NCI-H1417 (cell line): ENCODE results near the gene RASGRF2.
A peak's percentile ranks its signal among the peaks of the same experiment; 100 is the strongest.

Experiments used
- DNase-seq, 3 experiments: peaks; one replicate each; lab custom pipeline; 2025; lab: John Stamatoyannopoulos, UW

RASGRF2 gene

DNA sequence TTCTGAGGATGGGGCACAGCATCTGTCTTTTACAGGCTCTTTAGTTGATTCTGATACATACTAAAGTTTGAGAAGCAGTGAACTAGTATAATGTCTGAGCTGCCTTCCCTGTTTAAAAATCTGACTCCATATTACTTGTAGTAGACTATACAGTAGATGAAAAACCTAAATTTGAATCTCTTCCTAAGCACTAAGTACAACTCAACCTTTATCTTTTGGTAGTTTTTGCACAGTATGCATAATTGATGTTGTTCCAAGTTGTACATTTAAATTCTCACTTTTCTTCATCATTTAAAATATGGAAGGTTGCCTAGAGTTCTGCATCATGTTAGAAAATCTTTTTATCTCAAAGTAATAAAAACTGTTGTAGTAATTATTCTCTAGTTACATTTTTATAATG is 174.4 kb downstream of the RASGRF2 start:
- no peak for DNase-seq

DNA sequence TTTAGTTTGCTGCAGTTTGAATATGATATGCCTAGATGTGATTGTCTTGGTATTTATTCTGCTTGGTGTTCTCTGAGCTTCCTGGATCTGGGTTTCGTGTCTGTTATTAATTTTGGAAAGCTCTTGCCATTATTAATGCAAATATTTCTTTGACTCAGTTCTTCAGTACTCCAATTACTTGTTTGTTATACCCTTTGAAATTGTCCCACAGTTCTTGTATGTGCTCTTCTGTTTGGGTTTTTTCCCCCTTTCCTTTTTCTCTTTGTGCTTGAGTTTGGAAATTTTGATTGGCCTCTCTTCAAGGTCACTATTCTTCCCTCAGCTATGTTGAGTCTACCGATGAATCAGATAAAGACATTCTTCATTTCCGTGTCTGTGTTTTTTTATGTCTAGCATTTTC is 176.4 kb downstream of the RASGRF2 start:
- no peak for DNase-seq

DNA sequence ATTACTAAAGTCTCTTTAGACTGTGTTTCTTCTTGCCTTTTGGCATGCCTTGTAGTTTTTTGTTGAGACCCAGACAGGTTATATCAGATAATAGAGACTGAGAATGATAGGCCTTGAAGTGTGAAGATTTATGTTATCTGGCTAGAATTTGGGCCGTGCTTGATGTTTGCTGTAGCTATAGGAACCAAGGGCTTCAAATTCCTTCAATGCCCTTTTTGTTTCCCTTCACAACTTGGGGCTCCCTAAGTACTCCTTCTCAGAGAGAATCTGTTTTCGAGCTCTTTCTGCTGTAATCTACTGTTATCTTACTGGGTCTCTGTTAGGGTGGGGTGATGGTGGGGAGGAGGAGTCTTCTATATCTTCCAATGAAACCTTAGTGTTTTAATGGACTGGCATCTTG is 177.7 kb downstream of the RASGRF2 start:
- DNase-seq: no peak

DNA sequence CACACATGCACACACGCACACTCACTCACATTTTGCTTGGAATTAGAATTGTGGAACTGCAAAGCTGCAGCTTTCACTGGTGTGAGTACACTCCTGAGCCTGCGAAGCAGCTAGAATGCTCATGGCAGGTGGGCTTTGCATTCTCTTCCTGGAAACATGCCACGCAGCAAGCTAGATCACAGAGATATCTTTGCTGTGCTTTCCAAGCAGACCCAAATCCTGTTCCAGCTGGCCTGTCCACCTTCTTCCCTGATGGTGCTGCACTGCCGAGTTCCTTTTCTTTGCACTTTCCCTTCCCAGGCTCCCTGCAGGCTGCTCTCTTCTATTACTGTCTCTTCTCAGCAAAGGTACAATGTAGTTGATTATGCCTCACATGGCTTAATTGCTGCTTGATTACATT is 180.3 kb downstream of the RASGRF2 start:
- peak in 1 of 3 experiments; percentile 2 for DNase-seq

DNA sequence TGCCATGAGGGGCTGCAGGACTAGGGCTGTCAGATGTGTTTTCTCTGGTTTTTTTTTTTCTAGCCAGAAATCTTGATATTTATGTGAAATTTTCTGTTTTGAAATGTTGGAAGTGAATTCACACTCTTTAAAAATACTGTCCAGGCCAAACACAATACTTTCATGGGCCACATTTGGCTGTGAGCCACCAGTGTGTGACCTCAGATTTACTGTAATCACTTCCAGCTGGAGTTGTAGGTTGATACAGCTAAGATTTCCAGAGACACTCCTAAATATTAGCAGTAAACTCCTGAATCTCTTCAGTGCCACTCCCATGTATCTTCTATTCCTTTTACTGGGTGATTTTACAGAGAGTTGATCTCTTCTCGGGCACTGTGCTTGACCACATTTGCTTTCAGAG is 180.8 kb downstream of the RASGRF2 start:
- no peak for DNase-seq

DNA sequence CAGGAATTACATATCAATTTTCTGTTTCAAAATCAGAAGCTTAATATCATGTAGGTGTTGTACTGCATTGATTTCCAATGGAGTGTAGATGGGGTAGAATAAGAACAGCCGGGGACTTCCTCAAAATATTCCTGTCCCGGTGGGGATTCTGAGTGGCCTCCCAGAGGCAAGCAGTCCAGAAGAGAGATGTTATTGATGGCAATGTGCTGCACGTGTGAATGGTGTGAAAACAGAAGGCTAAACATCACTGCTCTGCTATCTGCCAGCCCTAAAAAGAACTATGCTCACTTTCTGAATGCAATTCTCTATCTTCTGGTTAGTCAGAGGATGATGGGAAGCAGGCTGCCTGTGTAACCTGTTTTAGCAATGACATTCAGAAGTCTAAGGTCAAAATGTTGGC is 181.9 kb downstream of the RASGRF2 start:
- DNase-seq: no peak

DNA sequence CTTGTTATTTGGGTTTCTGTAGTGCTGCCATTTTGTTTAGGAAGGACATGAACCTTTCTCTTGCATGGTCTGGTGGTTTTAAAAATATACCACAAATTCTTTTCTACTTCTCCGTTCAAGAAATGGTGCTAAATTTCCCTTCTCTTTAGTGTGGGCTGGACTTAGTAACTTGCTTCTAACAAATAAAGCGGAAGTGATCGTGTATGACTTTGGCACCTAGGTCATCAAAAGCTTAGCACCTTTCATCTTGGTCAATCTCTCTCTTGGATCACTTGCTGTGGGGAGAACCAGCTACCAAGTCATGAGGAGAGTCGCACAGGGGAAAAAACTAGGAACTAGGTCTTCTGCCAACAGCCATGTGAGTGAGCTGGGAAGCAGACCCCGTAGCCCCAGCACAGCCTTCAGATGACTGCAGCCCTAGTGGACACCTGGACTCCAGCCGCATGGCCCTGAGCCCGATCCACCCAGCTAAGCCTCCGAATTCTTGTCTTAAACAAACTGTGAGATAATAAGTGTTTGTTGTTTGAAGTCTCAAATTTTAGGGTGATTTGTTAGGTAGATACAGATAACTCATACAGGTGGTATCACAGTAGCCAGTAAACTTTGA is 185.3 kb downstream of the RASGRF2 start:
- DNase-seq: no peak

DNA sequence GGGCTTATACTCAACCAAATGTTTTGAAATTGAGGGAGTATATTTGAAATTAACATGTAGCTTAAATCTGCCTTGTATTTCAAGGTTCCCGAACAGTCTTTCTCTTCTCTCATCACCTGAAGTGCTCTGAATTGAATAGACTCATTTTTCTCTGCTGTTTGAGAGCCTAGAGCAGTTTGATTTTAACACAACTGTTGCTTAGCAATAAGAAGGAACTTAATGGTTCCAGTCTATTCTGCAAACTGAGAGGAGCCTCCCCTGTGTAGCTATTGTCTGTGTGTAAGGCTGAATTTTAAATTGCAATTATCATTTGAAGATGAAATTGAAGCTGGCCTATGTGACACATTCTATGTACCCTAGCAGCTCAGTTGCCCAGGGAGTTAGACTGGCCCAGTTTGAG is 185.9 kb downstream of the RASGRF2 start:
- peak; percentile 11 to 68 (median 54) for DNase-seq

DNA sequence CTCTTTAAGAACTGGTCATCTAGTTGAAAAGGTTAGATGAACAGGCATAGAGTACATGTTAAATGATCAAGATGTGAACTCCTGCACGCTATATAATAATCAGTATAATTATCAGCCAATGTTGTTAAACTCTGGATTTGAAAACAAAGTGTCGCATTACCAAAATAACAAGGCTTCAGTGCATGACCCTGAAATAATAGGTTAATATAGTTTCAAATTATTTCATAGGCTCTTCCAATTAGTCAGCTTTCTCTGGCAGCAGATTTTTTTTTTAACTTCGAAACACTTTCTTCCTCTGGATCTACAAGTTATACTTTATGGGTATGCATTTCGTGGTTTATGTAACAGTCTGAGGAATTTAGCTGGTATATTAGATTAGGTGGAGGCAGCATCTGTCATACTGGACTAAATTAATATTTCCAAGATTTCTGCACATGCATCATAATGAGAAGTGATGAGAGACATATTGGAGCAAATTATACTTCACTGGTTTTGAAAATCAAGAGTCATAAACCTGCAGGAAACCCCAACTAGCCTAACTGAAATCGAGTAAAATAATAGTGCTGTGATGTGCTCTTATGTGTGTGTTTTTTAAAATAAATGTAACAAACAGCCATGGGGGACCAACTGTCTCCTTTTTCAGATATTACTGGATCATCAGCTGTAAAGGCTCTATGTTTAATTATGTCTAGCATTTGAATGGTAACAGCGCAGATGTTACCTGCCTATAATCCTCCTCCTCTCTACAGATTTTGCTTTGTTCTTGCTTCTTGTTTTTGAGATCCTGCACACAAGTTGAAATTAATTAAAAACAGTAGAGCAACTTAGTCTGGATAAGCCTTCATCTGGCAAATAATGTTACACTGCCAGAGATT is 187.1 kb downstream of the RASGRF2 start:
- no peak for DNase-seq

DNA sequence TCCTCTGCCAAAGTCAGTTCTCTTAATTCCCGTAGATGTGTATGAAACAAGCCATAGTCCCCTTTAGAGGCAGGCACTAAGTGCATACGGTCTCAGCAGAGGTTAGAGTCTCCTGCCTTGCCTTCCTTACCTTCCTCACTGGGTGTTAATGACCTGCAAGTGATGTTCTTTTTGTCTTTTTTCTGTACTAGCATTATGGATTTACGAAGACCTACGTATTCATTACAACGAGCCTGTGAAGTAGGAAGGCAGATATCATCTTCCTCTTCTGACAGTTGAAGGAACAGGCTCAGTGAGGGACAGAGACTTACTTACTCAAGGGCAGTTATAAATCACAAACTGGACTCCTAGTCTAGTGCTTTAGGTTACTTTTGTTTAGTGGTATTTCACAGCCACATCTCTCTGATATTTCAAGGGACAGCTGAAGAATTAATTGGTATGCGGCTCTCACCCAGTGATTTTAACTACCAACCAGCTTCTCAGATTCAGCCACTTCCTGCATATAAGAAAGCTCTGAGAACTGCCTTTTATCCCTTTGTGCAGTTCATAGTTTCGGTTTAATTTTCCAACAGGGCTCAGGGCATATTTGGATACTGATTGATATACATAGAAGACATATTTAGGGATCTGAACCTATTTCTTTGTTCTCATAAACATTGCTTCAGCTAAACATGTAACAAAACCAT is 187.9 kb downstream of the RASGRF2 start:
- DNase-seq: no peak

DNA sequence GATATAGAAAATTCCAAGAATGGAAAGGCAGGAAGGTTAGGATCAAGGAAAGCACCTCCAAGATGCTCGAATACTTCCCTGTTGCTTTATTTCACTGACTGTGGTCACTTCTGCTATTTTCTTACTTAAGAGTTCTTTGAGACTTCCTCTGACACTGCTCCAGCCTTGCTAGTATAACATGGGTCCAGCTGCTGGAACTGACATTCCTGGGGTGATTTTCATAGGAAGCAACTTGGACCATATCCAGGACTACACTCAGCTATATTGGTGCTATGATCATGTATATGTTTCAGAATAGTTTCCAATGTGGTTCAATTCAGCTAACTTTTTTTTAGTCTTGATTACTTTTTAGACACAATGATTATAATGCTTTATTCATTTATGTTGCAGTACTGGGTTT is 191.4 kb downstream of the RASGRF2 start:
- no peak for DNase-seq

DNA sequence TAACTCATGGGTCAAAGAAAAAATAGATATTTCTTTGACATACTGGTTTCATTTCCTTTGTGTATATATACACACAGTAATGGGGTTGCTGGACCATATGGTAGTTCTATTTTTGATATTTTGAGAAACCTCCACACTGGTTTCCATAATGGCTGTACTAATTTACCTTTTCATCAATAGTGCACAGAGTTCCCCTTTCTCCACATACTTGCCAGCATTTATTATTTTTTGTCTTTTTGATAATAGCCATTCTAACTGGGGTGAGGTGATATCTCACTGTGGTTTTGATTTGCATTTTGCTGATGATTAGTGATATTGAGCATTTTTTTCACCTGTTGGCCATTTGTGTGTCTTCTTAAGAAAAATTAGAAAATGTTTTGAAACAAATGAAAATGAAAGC is 194.6 kb downstream of the RASGRF2 start:
- DNase-seq: no peak

DNA sequence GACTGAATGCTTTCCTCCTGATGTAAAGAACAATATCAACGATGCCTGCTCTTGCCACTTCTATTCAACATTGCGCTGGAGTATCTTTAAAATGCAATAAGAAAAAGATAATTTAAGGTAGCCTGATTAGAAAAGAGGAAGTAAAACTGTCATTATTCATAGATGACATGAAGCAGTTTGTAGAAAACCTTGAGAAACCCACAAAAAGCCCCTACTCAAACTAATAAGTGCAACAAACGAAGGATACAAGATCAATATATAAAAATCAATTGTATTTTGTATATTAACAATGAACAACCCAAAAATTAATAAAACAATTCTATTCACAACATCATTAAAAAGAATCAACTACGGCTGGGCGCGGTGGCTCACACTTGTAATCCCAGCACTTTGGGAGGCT is 196.6 kb downstream of the RASGRF2 start:
- no peak for DNase-seq

DNA sequence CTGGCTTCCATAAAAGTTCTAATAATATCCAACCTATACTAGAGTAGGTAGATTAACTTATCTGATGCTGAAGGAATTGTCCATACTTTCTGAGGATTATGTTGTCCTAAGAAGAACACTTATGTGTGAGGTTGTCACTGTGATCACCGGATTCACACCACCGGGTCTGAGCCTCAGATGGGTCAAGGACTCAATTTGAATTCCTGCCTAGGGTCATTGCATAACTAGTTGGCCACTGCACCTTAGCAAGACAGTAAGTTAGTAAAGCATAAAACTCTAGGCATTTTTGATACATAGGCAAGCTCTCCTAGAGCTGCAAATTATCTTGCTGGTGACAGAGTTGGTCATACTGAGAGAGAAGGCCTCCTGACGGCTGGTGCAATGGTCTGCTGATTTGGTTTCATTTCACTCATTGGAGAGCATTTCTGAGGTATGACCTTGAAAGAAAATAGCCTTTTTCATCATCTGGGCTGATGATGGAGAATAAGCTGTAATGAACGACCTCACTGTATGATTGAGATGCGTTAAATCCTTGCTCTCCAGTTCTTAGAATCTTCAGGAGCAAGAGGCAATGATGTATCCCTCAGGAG is 200.9 kb downstream of the RASGRF2 start:
- no peak for DNase-seq

DNA sequence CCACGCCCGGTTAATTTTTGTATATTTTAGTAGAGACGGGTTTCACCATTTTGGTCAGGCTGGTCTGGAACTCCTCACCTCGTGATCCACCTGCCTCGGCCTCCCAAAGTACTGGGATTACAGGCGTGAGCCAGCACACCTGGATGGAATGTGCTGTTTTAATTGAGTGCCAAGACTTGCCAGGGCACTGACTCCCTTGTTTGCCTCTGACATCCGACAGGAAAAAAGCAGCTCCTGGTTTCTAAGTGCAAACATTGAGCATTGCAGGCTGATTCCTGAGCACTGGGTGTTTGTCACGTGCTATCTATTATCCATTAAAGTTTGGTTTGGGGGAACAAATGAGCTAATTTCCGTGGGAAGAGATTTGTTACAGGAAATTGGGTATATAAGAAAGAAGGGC is 202.3 kb downstream of the RASGRF2 start:
- DNase-seq: no peak

DNA sequence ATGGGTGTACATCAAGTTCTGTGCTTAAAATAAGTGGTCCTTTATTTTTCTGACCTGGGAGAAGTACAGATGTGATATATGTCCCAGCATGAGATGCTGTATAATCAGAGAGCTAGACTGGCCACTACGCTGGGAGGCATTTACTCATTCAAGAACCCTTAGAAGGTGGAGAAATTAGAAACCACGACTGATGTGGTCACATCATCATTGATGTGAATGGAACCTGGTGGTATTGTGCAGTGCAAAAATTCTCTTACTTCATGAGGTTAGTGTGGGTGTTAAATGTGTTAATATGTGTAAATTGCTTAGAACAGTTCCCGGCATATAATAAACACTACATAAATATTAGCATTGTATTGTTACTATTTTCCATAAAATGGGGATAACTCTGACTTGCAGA is 203.5 kb downstream of the RASGRF2 start:
- no peak for DNase-seq

DNA sequence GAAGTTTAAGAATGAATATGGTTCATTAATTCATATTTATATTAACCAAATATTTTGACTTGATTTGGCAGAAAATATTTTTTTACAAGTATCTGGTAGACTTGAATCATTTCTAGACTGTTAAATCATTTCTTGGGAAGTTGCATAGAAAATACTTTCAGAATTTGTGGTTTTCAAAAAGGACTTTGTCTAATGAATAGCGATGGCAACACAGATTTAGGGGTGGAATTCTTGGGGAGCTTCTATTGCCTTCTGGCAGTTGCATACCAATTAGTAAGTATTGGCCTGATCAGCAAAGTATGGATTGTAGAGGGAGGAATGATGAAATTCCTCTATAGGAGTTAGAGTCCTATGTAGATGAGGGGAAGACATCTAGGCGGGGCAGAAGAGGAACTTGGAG is 204.3 kb downstream of the RASGRF2 start:
- no peak for DNase-seq

DNA sequence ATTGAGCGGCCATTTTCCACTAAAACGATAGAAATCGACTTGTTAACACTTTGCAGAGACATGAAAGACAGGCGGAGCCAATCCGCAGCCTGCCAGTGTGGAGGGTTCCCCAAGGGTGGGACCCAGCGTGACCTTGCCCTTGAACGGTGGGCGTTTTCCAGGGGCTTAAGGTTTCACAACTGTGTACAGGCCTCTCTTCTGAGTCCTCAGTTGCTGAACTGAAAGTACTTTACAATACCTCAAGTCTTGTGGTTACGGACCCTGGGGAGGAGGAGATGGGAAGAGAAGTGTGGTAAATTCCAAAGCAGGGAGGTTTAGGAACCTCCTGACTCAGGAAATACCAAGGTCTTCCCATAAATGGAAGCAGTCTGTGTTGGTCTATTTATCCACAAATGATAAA is 204.8 kb downstream of the RASGRF2 start:
- no peak for DNase-seq

DNA sequence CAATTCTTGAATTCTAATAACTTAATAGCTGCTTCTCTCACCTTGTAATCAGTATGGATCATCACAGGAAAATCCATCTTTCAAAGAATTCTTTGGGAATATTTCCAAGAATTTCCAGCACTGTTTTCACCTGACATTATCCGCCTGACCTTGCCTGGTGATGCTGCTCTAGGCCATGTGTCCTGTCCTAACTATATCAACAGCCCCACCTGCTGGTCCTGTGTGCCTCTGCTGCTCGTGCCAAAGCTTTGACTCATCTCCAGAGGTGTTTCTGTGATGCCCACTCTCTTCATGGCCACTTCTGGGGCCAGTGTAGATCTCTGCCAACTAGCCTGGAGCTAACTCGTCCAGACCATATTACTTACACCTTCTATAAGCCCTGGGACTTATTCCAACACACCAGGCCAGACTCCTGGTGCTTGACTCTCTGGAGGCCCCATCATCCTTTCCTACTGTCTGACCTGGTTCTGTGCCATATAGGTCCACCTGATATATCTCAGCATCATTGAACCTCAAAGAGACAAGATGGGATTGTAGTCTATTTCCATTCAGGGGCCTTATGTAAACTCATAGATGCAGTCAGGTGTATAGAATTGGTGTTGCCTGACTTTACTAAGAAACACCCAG is 205.4 kb downstream of the RASGRF2 start:
- DNase-seq: peak; percentile 32 to 72 (median 68)

DNA sequence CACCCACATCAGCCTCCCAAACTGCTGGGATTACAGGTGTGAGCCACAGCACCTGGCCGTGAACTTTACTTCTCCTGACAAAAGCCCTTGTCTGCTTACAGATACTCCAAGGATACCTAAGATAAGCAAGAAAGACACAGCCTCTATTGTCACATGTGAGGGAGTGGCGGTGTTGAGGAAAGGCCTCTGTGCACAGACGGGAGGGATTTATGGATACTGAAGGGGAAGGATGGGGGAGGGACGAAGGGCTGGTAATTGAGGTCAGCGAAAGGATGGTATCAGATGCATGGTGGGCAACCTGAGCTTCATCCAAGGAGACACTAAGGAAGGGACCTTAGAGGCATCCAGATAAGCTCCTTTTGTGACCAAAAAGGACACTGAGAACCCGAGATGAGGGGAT is 206.3 kb downstream of the RASGRF2 start:
- DNase-seq: no peak

DNA sequence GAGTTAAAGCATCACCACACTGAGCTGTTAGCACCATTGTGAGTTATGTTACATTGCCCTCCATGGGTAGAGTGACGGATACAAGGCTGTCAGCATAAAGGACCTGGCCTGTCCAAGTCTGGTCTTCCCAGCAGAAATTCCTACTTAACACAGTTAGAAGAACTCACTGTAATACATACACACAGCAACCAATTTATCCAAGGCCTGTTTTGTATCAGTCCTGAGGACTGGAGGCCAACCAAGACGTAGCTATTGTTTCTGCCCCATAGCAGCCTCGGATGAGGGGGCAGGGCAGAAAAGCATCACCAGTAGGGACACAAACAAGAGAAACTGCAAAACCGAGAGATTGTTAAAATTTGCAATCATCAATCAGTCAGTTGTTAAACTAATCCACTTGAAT is 206.9 kb downstream of the RASGRF2 start:
- no peak for DNase-seq

DNA sequence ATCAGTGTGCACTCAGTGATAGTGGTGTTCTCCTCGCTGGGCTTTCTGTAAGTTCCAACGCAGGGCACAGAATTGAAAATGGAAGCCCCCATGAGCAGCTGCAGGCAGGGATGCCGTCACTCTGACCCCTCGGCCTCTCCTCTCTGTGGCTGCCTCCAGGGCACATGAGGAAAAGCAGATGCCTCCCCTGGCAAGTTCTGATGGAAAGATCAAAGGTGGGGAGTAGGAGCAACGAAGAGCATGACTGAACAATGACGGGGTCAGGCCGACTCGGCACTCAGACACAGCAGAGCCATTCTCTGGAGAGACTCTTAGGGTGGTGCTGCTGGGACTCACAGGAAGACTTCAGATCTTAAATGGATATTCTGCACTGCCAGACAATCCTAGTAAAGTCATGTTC is 207.4 kb downstream of the RASGRF2 start:
- no peak for DNase-seq
